Measurements from ENCODE around the gene CARD14.
"Not testable (repeated sequence)": the region's sequence is repeated elsewhere in the genome, so short reads cannot be mapped to it uniquely, and the experiment has no call there.

CARD14 gene

GRCh38 chr17:80142929-80143328 is 26.9 kb upstream of the CARD14 start:
- Mint-ChIP-seq H3K4me1 (peaks cover 18% of the 10 kb centered on the region), H3K36me3 (peaks cover 53% of the 10 kb centered on the region), H3K27ac (no peak overlapping the region), H3K9me3 (no peaks in the 10 kb centered on the region), H3K27me3 (no peaks in the 10 kb centered on the region), H3K4me3 (no peak overlapping the region)
- no peak for ATAC-seq

DNA sequence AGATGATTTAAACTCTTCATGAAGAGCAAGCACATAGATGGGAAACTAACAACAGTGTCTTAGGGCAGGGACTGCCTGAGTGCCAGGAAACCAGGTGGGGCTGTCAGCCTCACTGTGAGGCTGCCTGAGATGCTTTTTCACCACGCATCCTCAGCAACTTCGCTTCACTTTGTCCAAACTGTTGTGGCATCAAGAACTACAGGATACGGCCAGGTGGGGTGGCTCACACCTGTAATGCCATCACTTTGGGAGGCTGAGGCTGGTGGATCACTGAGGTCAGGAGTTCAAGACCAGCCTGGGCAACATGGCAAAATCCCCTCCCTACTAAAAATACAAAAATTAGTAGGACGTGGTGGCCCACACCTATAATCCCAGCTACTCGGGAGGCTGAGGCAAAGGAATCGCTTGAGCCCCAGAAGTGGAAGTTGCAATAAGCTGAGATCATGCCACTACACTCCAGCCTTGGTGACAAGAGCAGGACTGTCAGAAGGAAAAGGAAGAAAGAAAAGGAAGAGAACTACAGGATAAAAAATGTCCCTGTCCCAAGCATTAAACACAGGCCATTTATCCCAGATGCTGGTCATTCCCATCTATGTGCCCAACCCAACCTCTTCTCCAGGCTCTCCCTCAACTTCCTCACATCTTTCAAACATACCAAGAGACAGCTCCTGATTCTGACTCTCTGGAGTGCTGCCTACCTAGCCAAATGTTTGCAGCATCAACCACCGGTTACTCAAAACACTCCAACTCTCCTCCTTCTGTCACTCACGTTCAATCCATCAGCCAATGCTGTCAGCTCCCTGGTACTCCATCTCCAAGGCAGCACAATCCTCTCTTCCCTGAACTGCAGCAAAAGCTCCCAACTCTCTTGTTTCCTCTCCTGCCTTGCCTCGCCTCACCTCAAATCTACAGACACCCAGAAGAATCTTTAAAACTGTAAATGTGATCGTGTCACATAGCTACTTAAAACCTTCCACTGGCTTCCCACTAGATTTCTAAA is 24.5 kb upstream of the CARD14 start:
- Mint-ChIP-seq H3K27me3 (no peaks in the 10 kb centered on the region), H3K36me3 (peaks cover 31% of the 10 kb centered on the region), H3K4me3 (peak overlapping the region; percentile 80), H3K4me1 (peaks cover 30% of the 10 kb centered on the region), H3K9me3 (no peaks in the 10 kb centered on the region), H3K27ac (peak overlapping the region; percentile 92)
- no peak for ATAC-seq

GRCh38 chr17:80146121-80147034 is 23.5 kb upstream of the CARD14 start:
- Mint-ChIP-seq H3K27ac (peak overlapping the region; percentile 92), H3K9me3 (no peaks in the 10 kb centered on the region), H3K4me1 (peaks cover 30% of the 10 kb centered on the region), H3K4me3 (peak overlapping the region; percentile 92), H3K27me3 (no peaks in the 10 kb centered on the region), H3K36me3 (peaks cover 27% of the 10 kb centered on the region)
- peak; percentile 16 for ATAC-seq

- Mint-ChIP-seq H3K4me3 (peak within 1 kb of the TSS; percentile 92), H3K27ac (peak within 1 kb of the TSS; percentile 92)
- peak; percentile 97 for ATAC-seq
These were observed 22.6 kb upstream of the CARD14 start, which contains the start of gene EIF4A3 for GRCh38 chr17:80147035-80147822. Gene EIF4A3, minus strand, starts transcription at chr17:80147128. Its CDS starts 167 bp downstream, at chr17:80146961.

DNA sequence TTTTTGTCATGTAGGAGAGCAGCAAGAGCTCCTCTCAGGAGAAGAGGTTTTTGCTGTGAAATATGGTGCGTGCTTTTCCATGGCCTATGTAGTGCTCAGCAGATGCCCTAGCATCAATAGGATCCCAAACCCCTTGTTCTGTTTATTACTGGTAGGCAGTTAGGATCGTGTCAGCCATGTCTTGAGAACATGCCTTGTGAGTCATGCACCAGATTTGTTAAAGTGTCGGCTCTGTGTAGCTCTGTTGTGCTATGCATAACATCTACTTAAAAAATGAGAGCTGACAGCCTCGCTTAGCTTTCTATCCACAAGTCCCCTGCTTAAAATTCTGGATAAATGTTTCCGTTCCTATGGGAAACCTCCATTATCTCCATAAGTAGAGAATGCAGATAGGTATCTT is 18.5 kb upstream of the CARD14 start:
- peaks cover 4% of the 10 kb centered on the region for H3K36me3 Mint-ChIP-seq
- no peak overlapping the region for H3K4me3 Mint-ChIP-seq
- H3K27ac Mint-ChIP-seq: no peak overlapping the region
- no peak for ATAC-seq
- peaks cover 36% of the 10 kb centered on the region for H3K4me1 Mint-ChIP-seq
- no peaks in the 10 kb centered on the region for H3K27me3 Mint-ChIP-seq
- H3K9me3 Mint-ChIP-seq: peaks cover 8% of the 10 kb centered on the region

More at GRCh38 chr17:80147035-80147822, 22.6 kb upstream of the CARD14 start, which contains the start of gene EIF4A3:
- Mint-ChIP-seq H3K36me3 (peaks cover 20% of the 10 kb centered on the region), H3K4me1 (peaks cover 36% of the 10 kb centered on the region), H3K27me3 (no peaks in the 10 kb centered on the region), H3K9me3 (no peaks in the 10 kb centered on the region)

DNA sequence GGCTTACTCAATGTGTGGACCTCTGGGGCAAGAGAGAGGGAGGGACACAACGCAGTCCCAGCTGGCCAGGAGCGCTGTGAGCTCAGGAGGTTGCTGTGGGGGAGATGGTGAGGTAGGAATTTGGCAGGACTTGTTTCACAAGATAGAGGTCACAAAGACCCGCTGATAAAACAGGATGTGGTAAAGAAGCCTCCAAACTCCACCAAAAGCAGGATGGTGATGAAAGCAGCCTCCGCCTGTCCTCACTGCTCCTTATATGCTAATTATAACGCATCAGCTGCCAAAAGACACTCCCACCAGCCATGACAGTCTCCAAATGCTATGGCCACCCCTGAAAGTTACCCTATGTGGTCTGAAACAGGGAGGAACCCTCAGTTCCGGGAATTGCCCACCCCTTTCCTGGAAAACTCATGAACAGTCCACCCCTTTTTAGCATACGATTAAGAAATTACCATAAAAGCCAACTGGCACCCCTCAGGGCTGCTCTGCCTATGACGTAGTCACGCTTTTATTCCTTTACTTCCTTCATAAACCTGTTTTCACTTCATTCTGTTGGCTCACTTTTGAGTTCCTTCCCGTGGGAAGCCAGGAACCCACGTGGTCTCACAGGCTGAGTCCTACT is 17.6 kb upstream of the CARD14 start:
- Mint-ChIP-seq H3K27ac (peak overlapping the region; percentile 84), H3K27me3 (no peaks in the 10 kb centered on the region), H3K4me3 (no peak overlapping the region), H3K36me3 (peaks cover 4% of the 10 kb centered on the region), H3K4me1 (peaks cover 35% of the 10 kb centered on the region), H3K9me3 (peaks cover 8% of the 10 kb centered on the region)
- ATAC-seq: no peak

- Mint-ChIP-seq H3K4me3 (peak overlapping the region; percentile 26), H3K27ac (peak overlapping the region; percentile 84), H3K27me3 (no peaks in the 10 kb centered on the region), H3K36me3 (peaks cover 4% of the 10 kb centered on the region), H3K9me3 (peaks cover 8% of the 10 kb centered on the region), H3K4me1 (peaks cover 33% of the 10 kb centered on the region)
- peak; percentile 94 for ATAC-seq
These were observed 16.8 kb upstream of the CARD14 start for GRCh38 chr17:80153004-80153403.

GRCh38 chr17:80154166-80154565 is 15.7 kb upstream of the CARD14 start:
- Mint-ChIP-seq H3K27ac (no peak overlapping the region), H3K36me3 (peaks cover 4% of the 10 kb centered on the region), H3K27me3 (peaks cover 1% of the 10 kb centered on the region), H3K4me3 (no peak overlapping the region), H3K4me1 (peaks cover 22% of the 10 kb centered on the region), H3K9me3 (peaks cover 8% of the 10 kb centered on the region)
- ATAC-seq: no peak

GRCh38 chr17:80155600-80155999 is 14.2 kb upstream of the CARD14 start:
- not testable (repeated sequence) for H3K27ac Mint-ChIP-seq, H3K4me3 Mint-ChIP-seq, H3K36me3 Mint-ChIP-seq, H3K9me3 Mint-ChIP-seq, ATAC-seq
- peaks cover 16% of the 10 kb centered on the region for H3K27me3 Mint-ChIP-seq
- peaks cover 22% of the 10 kb centered on the region for H3K4me1 Mint-ChIP-seq

DNA sequence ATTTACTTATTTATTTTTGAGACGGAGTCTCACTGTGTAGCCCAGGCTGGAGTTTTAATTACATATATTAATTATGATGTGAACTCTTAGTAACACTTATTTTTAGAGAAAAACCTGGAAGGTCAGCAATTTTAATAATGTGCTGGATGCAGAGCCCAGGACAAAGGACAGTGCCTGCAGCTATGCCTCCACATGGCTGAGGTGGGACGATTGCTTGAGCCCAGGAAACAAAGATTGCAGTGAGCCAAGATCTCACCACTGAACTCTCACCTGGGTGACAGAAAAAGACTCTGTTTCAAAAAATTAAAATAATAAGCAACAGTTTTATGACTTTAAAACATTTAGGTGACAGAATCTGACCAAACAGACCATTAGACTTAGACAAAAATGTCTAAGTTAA is 11.0 kb upstream of the CARD14 start:
- H3K27me3 Mint-ChIP-seq: peaks cover 36% of the 10 kb centered on the region
- H3K36me3 Mint-ChIP-seq: peaks cover 9% of the 10 kb centered on the region
- ATAC-seq: no peak
- H3K4me3 Mint-ChIP-seq: no peak overlapping the region
- no peaks in the 10 kb centered on the region for H3K4me1 Mint-ChIP-seq
- peaks cover 8% of the 10 kb centered on the region for H3K9me3 Mint-ChIP-seq
- no peak overlapping the region for H3K27ac Mint-ChIP-seq

DNA sequence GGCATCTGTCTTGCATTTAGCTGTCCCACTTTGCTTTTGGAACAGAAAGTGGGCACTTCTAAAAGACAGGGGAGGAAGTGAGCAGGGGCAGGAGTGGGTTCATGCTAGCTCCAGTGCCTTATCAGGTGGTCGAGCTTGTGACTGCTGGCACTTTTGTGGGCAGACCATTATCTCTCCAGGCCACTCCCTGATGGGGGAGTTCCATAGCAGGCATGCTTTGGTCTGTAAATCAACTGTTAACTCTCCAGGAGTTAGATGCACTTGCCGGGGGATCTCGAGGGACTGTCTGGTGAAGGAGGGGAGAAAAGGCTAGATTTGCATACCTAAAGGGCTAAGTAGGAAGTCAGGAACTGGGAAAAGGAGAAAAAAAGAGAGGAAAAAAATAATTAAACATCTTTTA is 9.3 kb upstream of the CARD14 start:
- Mint-ChIP-seq H3K27ac (no peak overlapping the region), H3K4me1 (no peaks in the 10 kb centered on the region), H3K36me3 (peaks cover 9% of the 10 kb centered on the region), H3K4me3 (no peak overlapping the region), H3K9me3 (peaks cover 5% of the 10 kb centered on the region), H3K27me3 (peaks cover 44% of the 10 kb centered on the region)
- ATAC-seq: peak; percentile 12

DNA sequence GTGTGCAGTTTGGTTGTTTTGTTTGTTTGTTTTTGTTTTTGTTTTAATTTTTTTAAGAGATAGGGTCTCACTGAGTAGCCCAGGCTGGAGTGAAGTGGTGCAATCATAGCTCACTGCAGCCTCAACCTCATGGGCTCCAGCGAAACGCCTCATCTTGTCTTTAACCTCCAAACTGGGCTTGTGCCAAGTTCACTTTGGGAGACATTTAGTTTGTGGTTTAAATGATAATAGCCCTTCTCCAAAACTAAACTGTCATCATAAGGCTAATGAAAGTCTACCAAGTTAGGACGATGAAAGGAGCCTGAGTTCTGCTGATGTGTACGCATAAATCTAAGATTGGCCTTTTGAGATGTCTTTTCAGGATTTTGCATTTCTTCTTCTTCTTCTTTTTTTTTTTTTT is 6.5 kb upstream of the CARD14 start:
- Mint-ChIP-seq H3K27ac (no peak overlapping the region), H3K27me3 (peaks cover 59% of the 10 kb centered on the region), H3K36me3 (peaks cover 5% of the 10 kb centered on the region), H3K9me3 (no peaks in the 10 kb centered on the region), H3K4me3 (no peak overlapping the region), H3K4me1 (no peaks in the 10 kb centered on the region)
- ATAC-seq: no peak

DNA sequence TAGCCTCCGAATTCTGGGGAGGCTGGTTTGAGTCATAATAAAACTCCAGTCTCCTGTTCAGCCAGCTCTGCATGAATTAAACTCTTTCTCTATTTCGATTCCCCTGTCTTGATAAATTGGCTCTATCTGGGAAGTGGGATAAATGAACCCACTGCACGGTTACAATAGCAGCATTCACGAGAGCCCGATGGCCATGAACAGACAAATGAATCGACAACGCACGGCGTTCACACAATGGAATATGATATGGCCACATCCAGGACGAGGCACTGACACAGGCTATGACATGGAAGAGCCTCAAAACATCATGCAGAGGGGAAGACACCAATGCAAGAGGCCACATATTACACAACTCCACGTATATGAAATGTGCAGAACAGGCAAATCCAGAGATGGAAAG is 5.6 kb upstream of the CARD14 start:
- Mint-ChIP-seq H3K27me3 (peaks cover 66% of the 10 kb centered on the region), H3K27ac (no peak overlapping the region), H3K36me3 (peaks cover 5% of the 10 kb centered on the region), H3K9me3 (peaks cover 4% of the 10 kb centered on the region), H3K4me1 (no peaks in the 10 kb centered on the region), H3K4me3 (no peak overlapping the region)
- no peak for ATAC-seq

- Mint-ChIP-seq H3K27me3 (peaks cover 53% of the 10 kb centered on the region), H3K27ac (no peak overlapping the region), H3K4me1 (no peaks in the 10 kb centered on the region), H3K36me3 (no peaks in the 10 kb centered on the region), H3K9me3 (peaks cover 4% of the 10 kb centered on the region), H3K4me3 (no peak overlapping the region)
- no peak for ATAC-seq
These were observed 3.4 kb upstream of the CARD14 start for GRCh38 chr17:80166446-80166845.

Data from stimulated activated memory B cell treated with anti-CD40 and anti-IgM and Interleukin-4, amounts not matched to agents 10 μg/mL and 1 μg/mL and 100 μg/mL, for 72 hours (primary cell).